Measurements from ENCODE around the gene JPH4.

DNA sequence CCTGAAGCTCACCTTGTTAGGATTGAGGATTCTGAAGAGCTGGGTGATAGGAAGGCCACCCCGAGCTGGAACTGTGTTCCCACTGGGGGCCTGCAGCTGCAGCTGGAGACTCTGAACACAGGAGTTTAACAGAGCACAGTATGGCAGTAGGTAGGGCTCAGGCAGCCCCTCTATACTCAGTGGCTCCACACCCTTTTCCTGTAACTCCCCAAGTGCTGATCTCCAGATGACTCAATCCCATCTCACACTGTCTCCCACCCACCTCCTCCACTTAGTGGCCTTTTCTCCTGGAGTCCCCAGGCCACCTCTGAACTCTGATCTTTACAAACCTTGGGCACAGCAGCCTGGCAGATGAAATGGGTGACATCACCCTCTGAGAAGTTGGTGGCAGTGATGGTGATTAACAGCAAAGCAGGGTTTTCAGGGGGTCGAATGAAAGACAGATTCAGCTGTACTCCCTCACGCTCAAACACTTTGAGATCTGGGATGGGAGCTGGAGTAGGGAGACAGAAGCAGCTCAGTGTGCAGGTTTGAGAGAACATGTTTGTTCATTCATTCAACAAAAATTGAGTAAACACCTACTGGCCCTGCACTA is 18.6 kb downstream of the JPH4 start:
- TF ChIP-seq, protein P1, sequence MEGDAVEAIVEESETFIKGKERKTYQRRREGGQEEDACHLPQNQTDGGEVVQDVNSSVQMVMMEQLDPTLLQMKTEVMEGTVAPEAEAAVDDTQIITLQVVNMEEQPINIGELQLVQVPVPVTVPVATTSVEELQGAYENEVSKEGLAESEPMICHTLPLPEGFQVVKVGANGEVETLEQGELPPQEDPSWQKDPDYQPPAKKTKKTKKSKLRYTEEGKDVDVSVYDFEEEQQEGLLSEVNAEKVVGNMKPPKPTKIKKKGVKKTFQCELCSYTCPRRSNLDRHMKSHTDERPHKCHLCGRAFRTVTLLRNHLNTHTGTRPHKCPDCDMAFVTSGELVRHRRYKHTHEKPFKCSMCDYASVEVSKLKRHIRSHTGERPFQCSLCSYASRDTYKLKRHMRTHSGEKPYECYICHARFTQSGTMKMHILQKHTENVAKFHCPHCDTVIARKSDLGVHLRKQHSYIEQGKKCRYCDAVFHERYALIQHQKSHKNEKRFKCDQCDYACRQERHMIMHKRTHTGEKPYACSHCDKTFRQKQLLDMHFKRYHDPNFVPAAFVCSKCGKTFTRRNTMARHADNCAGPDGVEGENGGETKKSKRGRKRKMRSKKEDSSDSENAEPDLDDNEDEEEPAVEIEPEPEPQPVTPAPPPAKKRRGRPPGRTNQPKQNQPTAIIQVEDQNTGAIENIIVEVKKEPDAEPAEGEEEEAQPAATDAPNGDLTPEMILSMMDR (IDR thresholded peaks at IDR 0.05; ENCODE audit: low read depth, low read length, poor library complexity, severe bottlenecking), result no peak
- no peak for TF ChIP-seq EZH2phosphoT487 (IDR thresholded peaks at IDR 0.05; ENCODE audit: borderline replicate concordance, low read length)
